Measurements from ENCODE around the gene TPRG1. TPM values are rescaled to one million over a fixed set of nuclear protein-coding genes. Genes with fewer than 3 reads are reported as not detected.

The TPRG1 gene
- total RNA-seq: 10 to 100 TPM; 18.9 to 46.2 (median 36.9) TPM

GRCh38 chr3:189171707-189172106, at the start of gene TPRG1:
Gene TPRG1, plus strand, starts transcription at chr3:189171971. Its CDS starts 35,414 bp downstream, at chr3:189207385.
- WGBS, 2 donors: 36 to 61% methylated on average over 1 of the region's 1 CpG
- H3K4me3 ChIP-seq (ENCODE audit: low read depth, poor library complexity, severe bottlenecking): no peak within 1 kb of the TSS
- no peak for TF ChIP-seq POLR2A (IDR thresholded peaks at IDR 0.05)
- TF ChIP-seq CTCF (IDR thresholded peaks at IDR 0.05): no peak
- no peak for DNase-seq (ENCODE audit: low spot score in 2 of 2)
- intact Hi-C loops (cut with DNase I; ENCODE audit: low total_unique reads): no loop called here

GRCh38 chr3:189122110-189122509, 49.7 kb upstream of the TPRG1 start:
- intact Hi-C loops (cut with DNase I; ENCODE audit: low total_unique reads): no loop called here
- TF ChIP-seq CTCF (IDR thresholded peaks at IDR 0.05): no peak
- no peak for TF ChIP-seq POLR2A (IDR thresholded peaks at IDR 0.05)
- WGBS, 2 donors: 20 to 46% methylated on average over 2 of the region's 2 CpGs
- H3K4me3 ChIP-seq (ENCODE audit: low read depth, poor library complexity, severe bottlenecking): no peak overlapping the region
- DNase-seq (ENCODE audit: low spot score in 2 of 2): no peak

GRCh38 chr3:189122526-189123205, 49.1 kb upstream of the TPRG1 start:
- WGBS, 2 donors: 45 to 47% methylated on average over 5 of the region's 5 CpGs
- no peak for TF ChIP-seq CTCF (IDR thresholded peaks at IDR 0.05)
- no peak for TF ChIP-seq POLR2A (IDR thresholded peaks at IDR 0.05)
- DNase-seq (ENCODE audit: low spot score in 2 of 2): no peak
- H3K4me3 ChIP-seq (ENCODE audit: low read depth, poor library complexity, severe bottlenecking): no peak overlapping the region
- intact Hi-C loops (cut with DNase I; ENCODE audit: low total_unique reads): no loop called here

- intact Hi-C loops (cut with DNase I; ENCODE audit: low total_unique reads): no loop called here
- H3K4me3 ChIP-seq (ENCODE audit: low read depth, poor library complexity, severe bottlenecking): no peak overlapping the region
- no peak for DNase-seq (ENCODE audit: low spot score in 2 of 2)
Measured at GRCh38 chr3:189123595-189124387, 48.0 kb upstream of the TPRG1 start.

GRCh38 chr3:189132231-189132671, 39.5 kb upstream of the TPRG1 start:
- peak in 1 of 2 donors; percentile 50 for DNase-seq (ENCODE audit: low spot score in 2 of 2)
- no peak overlapping the region for H3K4me3 ChIP-seq (ENCODE audit: low read depth, poor library complexity, severe bottlenecking)
- intact Hi-C loops (cut with DNase I; ENCODE audit: low total_unique reads): no loop called here
- 25 to 34% methylated on average over 9 of the region's 9 CpGs for WGBS, 2 donors
- no peak for TF ChIP-seq CTCF (IDR thresholded peaks at IDR 0.05)
- no peak for TF ChIP-seq POLR2A (IDR thresholded peaks at IDR 0.05)

More at GRCh38 chr3:189123595-189124387, 48.0 kb upstream of the TPRG1 start:
- TF ChIP-seq POLR2A (IDR thresholded peaks at IDR 0.05): no peak
- no peak for TF ChIP-seq CTCF (IDR thresholded peaks at IDR 0.05)
- 40% methylated on average over 11 of the region's 11 CpGs for WGBS, 2 donors

All from lower leg skin (tissue), 4 donors.